HEK293 (cell line): Measurements from ENCODE around the gene RNF217.

ENCODE experiments used
- CTCF ChIA-PET: fragments of 350-600 bp; formaldehyde crosslinking; extraction: SDS; loops from one replicate; lab custom pipeline; 2021; ENCODE audit warnings: antibody characterized with exemption; lab: Yijun Ruan, JAX
- POLR2A ChIA-PET: fragments of 300-600 bp; formaldehyde crosslinking; extraction: SDS; loops from one replicate; lab custom pipeline; 2020; ENCODE audit warnings: antibody characterized with exemption, inconsistent platforms; lab: Yijun Ruan, JAX
- H3K27ac ChIP-seq: fragments of 200-500 bp; sonication (Bioruptor generic); 2 replicates; pipeline ENCODE4 v1.5.1; 2014; ENCODE audit warnings: low read depth, low read length, control low read depth, inconsistent platforms; ENCODE audit errors: extremely low read depth
- H3K36me3 ChIP-seq, 2 experiments: fragments of 200-500 bp in 1 of 2; sonication (Bioruptor generic) in 1 of 2; 1 replicate in 1 of 2; 2 replicates in 1 of 2; pipeline ENCODE4 v1.5.1; 2014 to 2017; ENCODE audit warnings: inconsistent platforms in 2 of 2, low read length in 2 of 2; ENCODE audit not compliant: control insufficient read depth in 2 of 2, insufficient read depth in 1 of 2
- H3K4me1 ChIP-seq: fragments of 200-500 bp; sonication (Bioruptor generic); 2 replicates; pipeline ENCODE4 v1.5.1; 2014; ENCODE audit warnings: mild to moderate bottlenecking, low read length, inconsistent platforms; ENCODE audit not compliant: control insufficient read depth, insufficient read depth
- H3K4me3 ChIP-seq: 2 replicates; pipeline ENCODE4 v1.5.1; 2011; ENCODE audit warnings: low read depth, mild to moderate bottlenecking, control low read depth, low read length, moderate library complexity
- H3K9me3 ChIP-seq: fragments of 200-500 bp; sonication (Bioruptor generic); 2 replicates; pipeline ENCODE4 v1.5.1; 2014; ENCODE audit warnings: low read depth, low read length, inconsistent platforms; ENCODE audit not compliant: control insufficient read depth, insufficient read depth
- BCL11B ChIP-seq: fragments of 450-650 bp; formaldehyde crosslinking; IDR thresholded peaks from 2 replicates; pipeline ENCODE4 v1.5.1; 2016; ENCODE audit warnings: low read depth, missing biosample characterization, missing genetic modification characterization
- GLIS2 ChIP-seq: fragments of 450-650 bp; formaldehyde crosslinking; IDR thresholded peaks from 2 replicates; pipeline ENCODE4 v1.5.1; 2016; ENCODE audit warnings: missing biosample characterization, missing genetic modification characterization
- KLF7 ChIP-seq: fragments of 450-650 bp; formaldehyde crosslinking; IDR thresholded peaks from 2 replicates; pipeline ENCODE4 v1.5.1; 2016; ENCODE audit warnings: missing biosample characterization, missing genetic modification characterization, borderline replicate concordance
- KLF9 ChIP-seq: fragments of 450-650 bp; formaldehyde crosslinking; IDR thresholded peaks from 2 replicates; pipeline ENCODE4 v1.5.1; 2016; ENCODE audit warnings: missing biosample characterization, missing genetic modification characterization, low read depth
- OVOL3 ChIP-seq: fragments of 450-650 bp; formaldehyde crosslinking; IDR thresholded peaks from 2 replicates; pipeline ENCODE4 v1.5.1; 2016; ENCODE audit warnings: missing biosample characterization, missing genetic modification characterization
- REPIN1 ChIP-seq: fragments of 450-650 bp; formaldehyde crosslinking; IDR thresholded peaks from 2 replicates; pipeline ENCODE4 v1.5.1; 2017; ENCODE audit warnings: missing biosample characterization, missing genetic modification characterization, low read depth
- SETDB1 ChIP-seq: IDR thresholded peaks from one replicate; pipeline ENCODE4 v1.6.1; 2017; ENCODE audit warnings: mild to moderate bottlenecking, low read length, moderate library complexity, mixed read lengths; ENCODE audit not compliant: insufficient read length
- SP3 ChIP-seq: fragments of 450-650 bp; formaldehyde crosslinking; IDR thresholded peaks from 2 replicates; pipeline ENCODE4 v1.5.1; 2016; ENCODE audit warnings: missing biosample characterization, missing genetic modification characterization
- ZBTB21 ChIP-seq: fragments of 450-650 bp; formaldehyde crosslinking; IDR thresholded peaks from 2 replicates; pipeline ENCODE4 v1.5.1; 2017; ENCODE audit warnings: missing biosample characterization, missing genetic modification characterization
- ZNF157 ChIP-seq: fragments of 450-650 bp; formaldehyde crosslinking; IDR thresholded peaks from 2 replicates; pipeline ENCODE4 v1.5.1; 2016; ENCODE audit warnings: missing biosample characterization, missing genetic modification characterization
- ZNF184 ChIP-seq: fragments of 450-650 bp; IDR thresholded peaks from 2 replicates; pipeline ENCODE4 v1.5.1; 2018; ENCODE audit warnings: missing biosample characterization, mild to moderate bottlenecking, missing genetic modification characterization
- ZNF19 ChIP-seq: fragments of 450-650 bp; formaldehyde crosslinking; IDR thresholded peaks from 2 replicates; pipeline ENCODE4; 2016; ENCODE audit warnings: missing biosample characterization, missing genetic modification characterization, low read depth
- ZNF223 ChIP-seq: fragments of 450-650 bp; formaldehyde crosslinking; IDR thresholded peaks from 2 replicates; pipeline ENCODE4 v1.5.1; 2016; ENCODE audit warnings: missing biosample characterization, missing genetic modification characterization
- ZNF394 ChIP-seq: fragments of 450-650 bp; formaldehyde crosslinking; IDR thresholded peaks from 2 replicates; pipeline ENCODE4 v1.5.1; 2016; ENCODE audit warnings: missing biosample characterization, missing genetic modification characterization, mild to moderate bottlenecking, moderate library complexity, borderline replicate concordance
- ZNF501 ChIP-seq: fragments of 450-650 bp; formaldehyde crosslinking; IDR thresholded peaks from 2 replicates; pipeline ENCODE4 v1.5.1; 2016; ENCODE audit warnings: missing biosample characterization, missing genetic modification characterization
- ZNF529 ChIP-seq: fragments of 450-650 bp; formaldehyde crosslinking; IDR thresholded peaks from 2 replicates; pipeline ENCODE4 v1.5.1; 2017; ENCODE audit warnings: missing genetic modification characterization, missing biosample characterization; ENCODE audit not compliant: insufficient replicate concordance
- ZNF530 ChIP-seq: fragments of 450-650 bp; formaldehyde crosslinking; IDR thresholded peaks from 2 replicates; pipeline ENCODE4 v1.5.1; 2016; ENCODE audit warnings: low read depth, missing biosample characterization, missing genetic modification characterization
- ZNF544 ChIP-seq: fragments of 450-650 bp; formaldehyde crosslinking; IDR thresholded peaks from 2 replicates; pipeline ENCODE4 v1.5.0; 2017; ENCODE audit warnings: missing biosample characterization, missing genetic modification characterization
- ZNF626 ChIP-seq: fragments of 450-650 bp; sonication (Bioruptor Pico); formaldehyde crosslinking; IDR thresholded peaks from 2 replicates; pipeline ENCODE4 v1.5.1; 2018; ENCODE audit warnings: missing biosample characterization, missing genetic modification characterization, inconsistent platforms
- ZNF660 ChIP-seq: fragments of 450-650 bp; IDR thresholded peaks from 2 replicates; pipeline ENCODE4 v1.5.1; 2018; ENCODE audit warnings: missing biosample characterization, mild to moderate bottlenecking, missing genetic modification characterization
- ZNF830 ChIP-seq: fragments of 450-650 bp; IDR thresholded peaks from 2 replicates; pipeline ENCODE4 v1.5.0; 2018; ENCODE audit warnings: missing biosample characterization, missing genetic modification characterization, low read depth, mild to moderate bottlenecking, moderate library complexity
- ZSCAN23 ChIP-seq: fragments of 450-650 bp; formaldehyde crosslinking; IDR thresholded peaks from 2 replicates; pipeline ENCODE4 v1.5.1; 2016; ENCODE audit warnings: missing biosample characterization, missing genetic modification characterization
- TF ChIP-seq, protein P1 (sequence below): fragments of 450-650 bp; formaldehyde crosslinking; IDR thresholded peaks from 2 replicates; pipeline ENCODE4 v1.5.1; 2017; ENCODE audit warnings: missing biosample characterization, missing genetic modification characterization
- TF ChIP-seq, protein P2 (sequence below): fragments of 450-650 bp; formaldehyde crosslinking; IDR thresholded peaks from 2 replicates; pipeline ENCODE4 v1.5.1; 2016; ENCODE audit warnings: missing biosample characterization, missing genetic modification characterization
- TF ChIP-seq, protein P3 (sequence below): fragments of 450-650 bp; formaldehyde crosslinking; IDR thresholded peaks from 2 replicates; pipeline ENCODE4 v1.5.1; 2016; ENCODE audit warnings: missing biosample characterization, missing genetic modification characterization, borderline replicate concordance
- TF ChIP-seq, protein P4 (sequence below): fragments of 450-650 bp; formaldehyde crosslinking; IDR thresholded peaks from 2 replicates; pipeline ENCODE4 v1.5.1; 2016; ENCODE audit warnings: missing biosample characterization, missing genetic modification characterization
- TF ChIP-seq, protein P5 (sequence below): fragments of 450-650 bp; formaldehyde crosslinking; IDR thresholded peaks from 2 replicates; pipeline ENCODE4 v1.5.1; 2016; ENCODE audit warnings: missing biosample characterization, missing genetic modification characterization
- TF ChIP-seq, protein P6 (sequence below): fragments of 450-650 bp; formaldehyde crosslinking; IDR thresholded peaks from 2 replicates; pipeline ENCODE4 v1.5.1; 2017; ENCODE audit warnings: missing biosample characterization, missing genetic modification characterization

RNF217 gene

DNA sequence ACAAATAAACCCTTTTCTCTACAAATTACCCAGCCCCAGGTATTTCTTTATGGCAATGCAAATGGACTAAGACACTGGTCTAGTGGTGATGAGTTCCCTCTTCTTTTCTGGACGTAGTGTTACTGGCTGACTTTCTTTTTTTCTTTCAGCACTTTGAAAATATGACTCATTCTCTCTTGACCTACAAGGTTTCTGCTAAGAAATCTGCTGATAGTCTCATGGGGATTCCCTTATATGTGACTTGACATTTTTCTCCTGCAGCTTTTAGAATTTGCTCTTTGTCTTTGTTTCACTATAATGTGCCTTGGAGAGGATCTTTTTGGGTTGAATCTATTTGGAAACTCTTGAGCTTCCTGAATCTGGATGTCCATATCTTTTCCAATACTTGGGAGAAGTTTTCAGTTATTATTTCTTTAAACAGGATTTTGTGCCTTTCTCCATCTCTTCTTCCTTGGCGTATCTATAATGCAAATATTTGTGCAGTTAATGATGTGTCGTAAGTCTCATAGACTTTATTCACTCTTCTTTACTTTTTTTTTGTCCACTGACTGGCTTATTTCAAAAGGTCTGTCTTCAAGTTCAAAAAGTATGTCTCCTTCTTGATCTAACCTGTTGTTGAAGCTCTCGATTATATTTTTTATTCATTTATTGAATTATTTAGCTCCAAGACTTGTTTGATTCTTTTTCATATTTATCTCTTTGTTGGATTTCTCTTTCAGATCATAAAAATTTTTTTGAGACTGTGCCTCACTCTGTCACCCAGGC lies 149.2 kb downstream of the RNF217 start:
- Histone ChIP-seq H3K36me3 (no peaks in the 10 kb centered on the region), H3K4me1 (no peaks in the 10 kb centered on the region), H3K9me3 (no peaks in the 10 kb centered on the region), H3K27ac (no peak overlapping the region), H3K4me3 (no peak overlapping the region)
- ChIA-PET POLR2A (no interaction called here), CTCF (interaction anchor here (0.6 to 5.0 kb wide), 8 partner anchors 8 to 240 kb away, joined by 3 to 151 read pairs (median 5); partner anchors contain the start of gene TPD52L1)
- no peak for TF ChIP-seq ZNF157 (tag by site-specific recombination)
- TF ChIP-seq ZNF501 (tag by site-specific recombination): no peak
- no peak for TF ChIP-seq SP3 (tag by site-specific recombination)
- TF ChIP-seq, protein P1, sequence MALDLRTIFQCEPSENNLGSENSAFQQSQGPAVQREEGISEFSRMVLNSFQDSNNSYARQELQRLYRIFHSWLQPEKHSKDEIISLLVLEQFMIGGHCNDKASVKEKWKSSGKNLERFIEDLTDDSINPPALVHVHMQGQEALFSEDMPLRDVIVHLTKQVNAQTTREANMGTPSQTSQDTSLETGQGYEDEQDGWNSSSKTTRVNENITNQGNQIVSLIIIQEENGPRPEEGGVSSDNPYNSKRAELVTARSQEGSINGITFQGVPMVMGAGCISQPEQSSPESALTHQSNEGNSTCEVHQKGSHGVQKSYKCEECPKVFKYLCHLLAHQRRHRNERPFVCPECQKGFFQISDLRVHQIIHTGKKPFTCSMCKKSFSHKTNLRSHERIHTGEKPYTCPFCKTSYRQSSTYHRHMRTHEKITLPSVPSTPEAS (tag by site-specific recombination): no peak
- TF ChIP-seq REPIN1: no peak
- TF ChIP-seq ZNF184 (tag by site-specific recombination): 0 out of 2 replicates have a peak, but pooled peaks have one; percentile 32
- no peak for TF ChIP-seq ZNF830 (tag by site-specific recombination)
- TF ChIP-seq, protein P2, sequence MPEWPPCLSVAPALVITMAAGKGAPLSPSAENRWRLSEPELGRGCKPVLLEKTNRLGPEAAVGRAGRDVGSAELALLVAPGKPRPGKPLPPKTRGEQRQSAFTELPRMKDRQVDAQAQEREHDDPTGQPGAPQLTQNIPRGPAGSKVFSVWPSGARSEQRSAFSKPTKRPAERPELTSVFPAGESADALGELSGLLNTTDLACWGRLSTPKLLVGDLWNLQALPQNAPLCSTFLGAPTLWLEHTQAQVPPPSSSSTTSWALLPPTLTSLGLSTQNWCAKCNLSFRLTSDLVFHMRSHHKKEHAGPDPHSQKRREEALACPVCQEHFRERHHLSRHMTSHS (tag by site-specific recombination): no peak
- no peak for TF ChIP-seq ZNF544 (tag by site-specific recombination)
- TF ChIP-seq, protein P3, sequence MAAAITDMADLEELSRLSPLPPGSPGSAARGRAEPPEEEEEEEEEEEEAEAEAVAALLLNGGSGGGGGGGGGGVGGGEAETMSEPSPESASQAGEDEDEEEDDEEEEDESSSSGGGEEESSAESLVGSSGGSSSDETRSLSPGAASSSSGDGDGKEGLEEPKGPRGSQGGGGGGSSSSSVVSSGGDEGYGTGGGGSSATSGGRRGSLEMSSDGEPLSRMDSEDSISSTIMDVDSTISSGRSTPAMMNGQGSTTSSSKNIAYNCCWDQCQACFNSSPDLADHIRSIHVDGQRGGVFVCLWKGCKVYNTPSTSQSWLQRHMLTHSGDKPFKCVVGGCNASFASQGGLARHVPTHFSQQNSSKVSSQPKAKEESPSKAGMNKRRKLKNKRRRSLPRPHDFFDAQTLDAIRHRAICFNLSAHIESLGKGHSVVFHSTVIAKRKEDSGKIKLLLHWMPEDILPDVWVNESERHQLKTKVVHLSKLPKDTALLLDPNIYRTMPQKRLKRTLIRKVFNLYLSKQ (tag by site-specific recombination): no peak
- TF ChIP-seq, protein P4, sequence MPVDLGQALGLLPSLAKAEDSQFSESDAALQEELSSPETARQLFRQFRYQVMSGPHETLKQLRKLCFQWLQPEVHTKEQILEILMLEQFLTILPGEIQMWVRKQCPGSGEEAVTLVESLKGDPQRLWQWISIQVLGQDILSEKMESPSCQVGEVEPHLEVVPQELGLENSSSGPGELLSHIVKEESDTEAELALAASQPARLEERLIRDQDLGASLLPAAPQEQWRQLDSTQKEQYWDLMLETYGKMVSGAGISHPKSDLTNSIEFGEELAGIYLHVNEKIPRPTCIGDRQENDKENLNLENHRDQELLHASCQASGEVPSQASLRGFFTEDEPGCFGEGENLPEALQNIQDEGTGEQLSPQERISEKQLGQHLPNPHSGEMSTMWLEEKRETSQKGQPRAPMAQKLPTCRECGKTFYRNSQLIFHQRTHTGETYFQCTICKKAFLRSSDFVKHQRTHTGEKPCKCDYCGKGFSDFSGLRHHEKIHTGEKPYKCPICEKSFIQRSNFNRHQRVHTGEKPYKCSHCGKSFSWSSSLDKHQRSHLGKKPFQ: no peak
- TF ChIP-seq ZBTB21 (tag by site-specific recombination): no peak
- TF ChIP-seq ZNF19 (tag by site-specific recombination): no peak
- no peak for TF ChIP-seq ZNF660 (tag by site-specific recombination)
- no peak for TF ChIP-seq ZNF394 (tag by site-specific recombination)
- TF ChIP-seq ZNF529: no peak
- TF ChIP-seq ZNF530 (tag by site-specific recombination): no peak
- no peak for TF ChIP-seq ZSCAN23 (tag by site-specific recombination)
- peak; percentile 94 for TF ChIP-seq ZNF626
- no peak for TF ChIP-seq KLF9
- TF ChIP-seq, protein P5, sequence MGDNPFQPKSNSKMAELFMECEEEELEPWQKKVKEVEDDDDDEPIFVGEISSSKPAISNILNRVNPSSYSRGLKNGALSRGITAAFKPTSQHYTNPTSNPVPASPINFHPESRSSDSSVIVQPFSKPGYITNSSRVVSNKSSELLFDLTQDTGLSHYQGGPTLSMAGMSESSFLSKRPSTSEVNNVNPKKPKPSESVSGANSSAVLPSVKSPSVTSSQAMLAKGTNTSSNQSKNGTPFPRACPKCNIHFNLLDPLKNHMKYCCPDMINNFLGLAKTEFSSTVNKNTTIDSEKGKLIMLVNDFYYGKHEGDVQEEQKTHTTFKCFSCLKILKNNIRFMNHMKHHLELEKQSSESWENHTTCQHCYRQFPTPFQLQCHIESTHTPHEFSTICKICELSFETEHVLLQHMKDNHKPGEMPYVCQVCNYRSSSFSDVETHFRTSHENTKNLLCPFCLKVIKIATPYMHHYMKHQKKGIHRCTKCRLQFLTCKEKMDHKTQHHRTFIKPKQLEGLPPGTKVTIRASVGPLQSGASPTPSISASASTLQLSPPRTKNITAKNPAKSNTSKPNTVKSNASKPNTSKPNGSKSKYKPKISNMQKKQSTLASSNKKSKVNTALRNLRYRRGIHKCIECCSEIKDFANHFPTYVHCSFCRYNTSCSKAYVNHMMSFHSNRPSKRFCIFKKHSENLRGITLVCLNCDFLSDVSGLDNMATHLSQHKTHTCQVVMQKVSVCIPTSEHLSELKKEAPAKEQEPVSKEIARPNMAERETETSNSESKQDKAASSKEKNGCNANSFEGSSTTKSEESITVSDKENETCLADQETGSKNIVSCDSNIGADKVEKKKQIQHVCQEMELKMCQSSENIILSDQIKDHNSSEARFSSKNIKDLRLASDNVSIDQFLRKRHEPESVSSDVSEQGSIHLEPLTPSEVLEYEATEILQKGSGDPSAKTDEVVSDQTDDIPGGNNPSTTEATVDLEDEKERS: peak; percentile 75; the same call in 1 of the 2 replicates
- peak; percentile 100 for TF ChIP-seq SETDB1
- TF ChIP-seq ZNF223 (tag by site-specific recombination): no peak
- TF ChIP-seq GLIS2 (tag by site-specific recombination): no peak
- TF ChIP-seq OVOL3 (tag by site-specific recombination): no peak
- TF ChIP-seq KLF7 (tag by site-specific recombination): no peak
- no peak for TF ChIP-seq BCL11B (tag by site-specific recombination)
- TF ChIP-seq, protein P6, sequence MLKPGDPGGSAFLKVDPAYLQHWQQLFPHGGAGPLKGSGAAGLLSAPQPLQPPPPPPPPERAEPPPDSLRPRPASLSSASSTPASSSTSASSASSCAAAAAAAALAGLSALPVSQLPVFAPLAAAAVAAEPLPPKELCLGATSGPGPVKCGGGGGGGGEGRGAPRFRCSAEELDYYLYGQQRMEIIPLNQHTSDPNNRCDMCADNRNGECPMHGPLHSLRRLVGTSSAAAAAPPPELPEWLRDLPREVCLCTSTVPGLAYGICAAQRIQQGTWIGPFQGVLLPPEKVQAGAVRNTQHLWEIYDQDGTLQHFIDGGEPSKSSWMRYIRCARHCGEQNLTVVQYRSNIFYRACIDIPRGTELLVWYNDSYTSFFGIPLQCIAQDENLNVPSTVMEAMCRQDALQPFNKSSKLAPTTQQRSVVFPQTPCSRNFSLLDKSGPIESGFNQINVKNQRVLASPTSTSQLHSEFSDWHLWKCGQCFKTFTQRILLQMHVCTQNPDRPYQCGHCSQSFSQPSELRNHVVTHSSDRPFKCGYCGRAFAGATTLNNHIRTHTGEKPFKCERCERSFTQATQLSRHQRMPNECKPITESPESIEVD: no peak
